Osteocyte (in vitro differentiated cells): ENCODE results near the gene SERPINA6. TPM values are rescaled to one million over a fixed set of nuclear protein-coding genes. Genes with fewer than 3 reads are reported as not detected.
"Not testable (repeated sequence)": the region's sequence is repeated elsewhere in the genome, so short reads cannot be mapped to it uniquely, and the experiment has no call there.

Experiments used
- DNase-seq: peaks from one replicate; pipeline ENCODE4 v3.0.0; 2021; ENCODE audit warnings: mixed read lengths; ENCODE audit not compliant: unreplicated experiment; ENCODE audit errors: extremely low spot score
- H3K27ac Mint-ChIP-seq: one replicate; pipeline ENCODE4 v1.8.0; 2021; ENCODE audit warnings: mild to moderate bottlenecking, mixed read lengths; ENCODE audit not compliant: unreplicated experiment
- H3K27me3 Mint-ChIP-seq: one replicate; pipeline ENCODE4 v1.8.0; 2021; ENCODE audit warnings: mixed read lengths; ENCODE audit not compliant: unreplicated experiment
- H3K36me3 Mint-ChIP-seq: one replicate; pipeline ENCODE4 v1.8.0; 2021; ENCODE audit warnings: mixed read lengths; ENCODE audit not compliant: unreplicated experiment
- H3K4me1 Mint-ChIP-seq: one replicate; pipeline ENCODE4 v1.8.0; 2021; ENCODE audit warnings: mixed read lengths; ENCODE audit not compliant: unreplicated experiment
- H3K4me3 Mint-ChIP-seq: one replicate; pipeline ENCODE4 v1.8.0; 2021; ENCODE audit warnings: mild to moderate bottlenecking, moderate library complexity, mixed read lengths; ENCODE audit not compliant: unreplicated experiment
- H3K9me3 Mint-ChIP-seq: one replicate; pipeline ENCODE4 v1.8.0; 2021; ENCODE audit warnings: mixed read lengths; ENCODE audit not compliant: unreplicated experiment
- long read RNA-seq: library from polyadenylated mRNA; unstranded; transcript quantifications from one replicate; pipeline ENCODE4 v2.0.0, GENCODE V29; 2021
- total RNA-seq: library from RNA; stranded (reverse); gene quantifications from 2 replicates; pipeline ENCODE4 v1.2.1, GENCODE V29; 2021
- TF ChIP-seq, protein P1 (sequence below): fragments of 200-600 bp; sonication (generic); IDR thresholded peaks from 2 replicates; pipeline ENCODE4 v1.5.0; 2021; ENCODE audit warnings: antibody characterized with exemption, mild to moderate bottlenecking, moderate library complexity

Gene SERPINA6, protein sequence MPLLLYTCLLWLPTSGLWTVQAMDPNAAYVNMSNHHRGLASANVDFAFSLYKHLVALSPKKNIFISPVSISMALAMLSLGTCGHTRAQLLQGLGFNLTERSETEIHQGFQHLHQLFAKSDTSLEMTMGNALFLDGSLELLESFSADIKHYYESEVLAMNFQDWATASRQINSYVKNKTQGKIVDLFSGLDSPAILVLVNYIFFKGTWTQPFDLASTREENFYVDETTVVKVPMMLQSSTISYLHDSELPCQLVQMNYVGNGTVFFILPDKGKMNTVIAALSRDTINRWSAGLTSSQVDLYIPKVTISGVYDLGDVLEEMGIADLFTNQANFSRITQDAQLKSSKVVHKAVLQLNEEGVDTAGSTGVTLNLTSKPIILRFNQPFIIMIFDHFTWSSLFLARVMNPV
- not detected in 2 replicates for total RNA-seq
- long read RNA-seq, result 0 reads

DNA sequence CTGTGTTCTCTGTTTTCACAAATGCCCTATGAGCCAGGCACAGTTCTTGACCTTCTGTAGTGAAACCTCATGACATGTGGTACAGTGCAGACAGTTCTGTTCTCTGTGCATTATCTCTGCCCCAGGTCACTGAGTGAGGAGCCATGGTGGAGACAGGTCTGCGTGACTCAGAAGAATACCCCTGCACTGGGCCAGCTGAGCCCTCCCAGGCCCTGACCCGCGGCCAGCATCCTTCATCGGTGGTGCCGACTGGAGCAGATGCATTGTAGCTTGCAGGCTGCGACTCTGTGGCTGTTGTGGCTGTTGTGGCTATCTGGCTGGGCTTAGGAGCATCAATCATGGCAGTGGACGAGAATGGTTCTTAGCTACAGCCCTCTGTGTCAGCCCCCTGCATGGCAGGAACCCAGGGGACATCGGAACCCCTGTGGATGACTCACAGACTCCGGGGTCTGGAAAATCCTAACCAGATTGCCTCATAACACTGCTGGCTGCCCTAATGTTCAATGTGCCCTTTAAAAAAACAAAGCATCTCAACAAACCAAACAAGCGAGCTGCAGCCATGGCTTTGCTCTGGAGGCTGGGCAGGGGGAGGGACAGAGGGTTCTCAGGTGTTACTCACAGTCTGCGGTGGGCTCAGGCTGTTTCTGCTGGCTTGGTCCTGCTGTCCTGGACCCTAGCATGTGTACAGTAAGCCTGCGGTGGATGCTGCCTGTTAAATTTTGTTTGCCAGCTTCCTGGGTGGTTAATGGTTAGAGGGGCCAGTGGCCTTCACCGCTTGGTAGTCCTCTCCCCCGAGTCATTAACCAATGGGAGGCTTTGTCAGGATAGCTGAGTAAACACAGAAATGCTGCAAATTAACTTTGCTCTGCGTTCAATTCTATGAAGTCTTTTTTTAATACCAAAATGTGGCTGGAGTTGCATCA lies at the start of gene SERPINA6:
SERPINA6 (minus strand) TSS at position 689 of the 923 bp plus-strand sequence. CDS start 8,688 bp downstream, outside the sequence.
- peak; percentile 70 for DNase-seq
- Mint-ChIP-seq H3K9me3 (no peaks in the 10 kb centered on the region), H3K27me3 (no peaks in the 10 kb centered on the region), H3K36me3 (no peaks in the 10 kb centered on the region), H3K4me3 (no peak within 1 kb of the TSS), H3K4me1 (peaks cover 4% of the 10 kb centered on the region), H3K27ac (no peak within 1 kb of the TSS)
- TF ChIP-seq, protein P1, sequence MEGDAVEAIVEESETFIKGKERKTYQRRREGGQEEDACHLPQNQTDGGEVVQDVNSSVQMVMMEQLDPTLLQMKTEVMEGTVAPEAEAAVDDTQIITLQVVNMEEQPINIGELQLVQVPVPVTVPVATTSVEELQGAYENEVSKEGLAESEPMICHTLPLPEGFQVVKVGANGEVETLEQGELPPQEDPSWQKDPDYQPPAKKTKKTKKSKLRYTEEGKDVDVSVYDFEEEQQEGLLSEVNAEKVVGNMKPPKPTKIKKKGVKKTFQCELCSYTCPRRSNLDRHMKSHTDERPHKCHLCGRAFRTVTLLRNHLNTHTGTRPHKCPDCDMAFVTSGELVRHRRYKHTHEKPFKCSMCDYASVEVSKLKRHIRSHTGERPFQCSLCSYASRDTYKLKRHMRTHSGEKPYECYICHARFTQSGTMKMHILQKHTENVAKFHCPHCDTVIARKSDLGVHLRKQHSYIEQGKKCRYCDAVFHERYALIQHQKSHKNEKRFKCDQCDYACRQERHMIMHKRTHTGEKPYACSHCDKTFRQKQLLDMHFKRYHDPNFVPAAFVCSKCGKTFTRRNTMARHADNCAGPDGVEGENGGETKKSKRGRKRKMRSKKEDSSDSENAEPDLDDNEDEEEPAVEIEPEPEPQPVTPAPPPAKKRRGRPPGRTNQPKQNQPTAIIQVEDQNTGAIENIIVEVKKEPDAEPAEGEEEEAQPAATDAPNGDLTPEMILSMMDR, result no peak

DNA sequence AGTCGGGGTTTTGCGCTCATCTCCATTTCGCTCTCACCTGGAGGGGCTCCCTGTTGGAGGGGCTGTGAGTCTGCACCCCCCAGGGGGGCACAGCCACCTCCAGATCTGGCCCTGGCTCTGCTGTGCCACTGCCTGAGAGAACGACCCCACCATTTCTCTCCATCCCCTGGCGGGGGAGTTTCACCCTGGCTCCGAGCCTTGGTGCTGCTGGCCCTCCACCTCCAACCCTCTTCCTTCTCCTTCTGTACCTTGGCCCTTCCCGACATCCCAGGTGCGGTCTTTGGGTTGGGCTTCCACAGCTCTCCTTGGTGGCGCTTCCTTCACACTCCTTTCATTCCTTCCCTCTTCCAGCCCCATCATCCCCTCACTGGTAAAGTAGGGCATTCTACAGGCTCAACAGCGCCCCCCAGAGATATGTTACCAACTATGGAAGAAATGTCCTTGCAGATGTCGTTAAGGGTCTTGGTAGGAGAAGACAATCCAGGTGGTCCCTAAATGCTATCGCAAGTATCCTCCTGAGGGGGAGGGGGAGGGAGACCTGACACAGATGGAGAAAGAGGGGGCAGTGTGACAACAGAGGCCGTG lies 49.0 kb upstream of the SERPINA6 start:
- DNase-seq, result no peak
- Mint-ChIP-seq H3K9me3 (no peaks in the 10 kb centered on the region), H3K4me1 (peaks cover 4% of the 10 kb centered on the region), H3K4me3 (no peak overlapping the region), H3K27ac (no peak overlapping the region), H3K27me3 (no peaks in the 10 kb centered on the region), H3K36me3 (no peaks in the 10 kb centered on the region)
- TF ChIP-seq, protein P1, result no peak

DNA sequence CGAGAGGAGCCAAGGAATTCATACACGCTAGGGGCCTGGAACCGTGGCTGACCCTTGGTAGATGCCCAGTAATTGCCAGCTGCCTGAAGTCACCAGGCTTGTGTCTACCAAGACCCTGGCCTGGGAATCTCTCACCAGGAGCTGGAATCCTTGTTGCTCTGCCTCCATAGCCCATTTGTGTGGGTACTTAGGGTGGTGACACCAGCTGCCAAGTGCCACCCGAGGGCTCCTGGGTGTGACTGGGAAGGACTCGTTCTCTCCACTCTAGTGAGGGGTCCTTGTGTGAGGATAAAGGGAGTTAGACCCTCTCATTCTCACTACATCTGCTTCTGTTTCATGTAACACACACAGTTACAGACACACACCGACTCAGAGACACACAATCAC lies 47.4 kb upstream of the SERPINA6 start:
- no peaks in the 10 kb centered on the region for H3K9me3 Mint-ChIP-seq
- H3K27me3 Mint-ChIP-seq, result no peaks in the 10 kb centered on the region
- TF ChIP-seq, protein P1, result no peak
- DNase-seq, result no peak
- no peaks in the 10 kb centered on the region for H3K36me3 Mint-ChIP-seq
- no peak overlapping the region for H3K27ac Mint-ChIP-seq
- H3K4me1 Mint-ChIP-seq, result peaks cover 4% of the 10 kb centered on the region
- H3K4me3 Mint-ChIP-seq, result no peak overlapping the region

DNA sequence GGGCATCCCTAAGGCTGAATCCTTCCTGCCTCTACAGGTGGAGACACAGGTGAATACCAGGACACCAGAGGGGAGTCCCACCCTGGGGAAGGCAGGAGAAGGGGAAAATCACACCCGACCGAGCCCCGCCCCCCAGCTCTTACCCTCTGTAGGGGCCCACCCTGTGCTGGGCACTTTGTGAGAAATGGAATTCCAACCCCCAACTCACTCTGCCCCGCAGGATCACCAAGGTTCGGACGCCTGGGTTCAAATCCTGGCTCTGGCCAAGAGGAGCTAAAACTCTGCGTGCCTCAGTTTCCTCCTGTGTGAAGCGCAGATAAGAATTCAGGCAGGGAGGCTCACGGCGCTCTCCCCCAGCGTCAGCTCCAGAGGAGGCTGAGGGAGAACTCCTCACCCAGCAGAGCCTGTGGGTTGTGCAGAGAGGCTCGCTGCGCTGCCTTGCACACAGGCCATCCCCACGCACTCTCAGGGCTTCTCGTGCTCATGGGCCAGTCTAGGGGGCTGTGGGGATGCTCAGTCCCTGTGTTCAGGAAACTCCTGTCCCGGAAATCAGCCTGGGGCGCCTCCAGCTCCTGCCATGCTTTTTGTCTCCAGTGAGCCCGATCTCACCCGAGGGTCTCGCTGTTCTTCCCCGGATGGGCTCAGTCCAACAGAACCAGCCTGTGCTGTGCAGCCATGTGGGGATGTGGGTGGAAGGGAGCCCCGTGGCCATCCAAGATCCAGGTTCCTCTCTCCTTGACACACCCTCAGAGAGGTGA lies 46.8 kb upstream of the SERPINA6 start:
- H3K27ac Mint-ChIP-seq, H3K9me3 Mint-ChIP-seq, H3K4me1 Mint-ChIP-seq, H3K27me3 Mint-ChIP-seq, H3K4me3 Mint-ChIP-seq, H3K36me3 Mint-ChIP-seq, DNase-seq: not testable (repeated sequence)

DNA sequence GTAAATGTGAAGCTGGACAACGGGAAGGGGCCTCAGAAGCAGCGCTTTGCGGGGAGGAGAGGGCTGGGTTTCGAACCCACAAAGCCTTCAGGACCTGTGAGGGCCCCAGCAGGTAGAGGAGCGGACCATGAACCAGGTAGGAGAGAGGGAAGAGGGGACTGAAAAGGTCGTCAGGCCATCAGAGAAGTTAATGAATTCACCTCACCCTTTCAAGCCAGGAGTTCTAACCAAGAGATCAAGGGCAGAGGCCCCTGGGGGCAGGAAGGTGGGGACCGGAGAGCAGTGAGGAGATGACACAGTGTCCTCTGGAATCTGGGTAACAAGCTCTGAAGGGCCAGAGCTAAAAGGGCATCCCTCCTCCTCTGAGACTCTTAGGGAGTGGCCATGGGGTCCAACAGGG lies 45.8 kb upstream of the SERPINA6 start:
- H3K36me3 Mint-ChIP-seq, result no peaks in the 10 kb centered on the region
- TF ChIP-seq, protein P1, result no peak
- no peak for DNase-seq
- no peaks in the 10 kb centered on the region for H3K27me3 Mint-ChIP-seq
- no peak overlapping the region for H3K27ac Mint-ChIP-seq
- peaks cover 4% of the 10 kb centered on the region for H3K4me1 Mint-ChIP-seq
- H3K4me3 Mint-ChIP-seq, result no peak overlapping the region
- H3K9me3 Mint-ChIP-seq, result no peaks in the 10 kb centered on the region
